SK-N-SH (cell line): ENCODE measurements around the gene BTF3L4. TPM values are rescaled to one million over a fixed set of nuclear protein-coding genes. Genes with fewer than 3 reads are reported as not detected.
A peak's percentile ranks its signal among the peaks of the same experiment; 100 is the strongest.

ENCODE experiments used
- CTCF ChIA-PET: fragments of 300-600, 350-600 bp; formaldehyde crosslinking; extraction: SDS; loops from one replicate; lab custom pipeline; 2021; lab: Yijun Ruan, JAX
- POLR2A ChIA-PET: fragments of 350-600 bp; sonication (Branson Sonifier 250); formaldehyde crosslinking; extraction: SDS; loops from one replicate; lab custom pipeline; 2020; ENCODE audit warnings: antibody characterized with exemption, inconsistent platforms; lab: Yijun Ruan, JAX
- DNase-seq: peaks from one replicate; pipeline ENCODE4 v3.0.0; 2012
- H2AFZ ChIP-seq: fragments of 200-600 bp; sonication (generic); 2 replicates; pipeline ENCODE4 v1.8.1; 2016; ENCODE audit warnings: antibody characterized with exemption, mild to moderate bottlenecking, low read depth
- H3F3A ChIP-seq: fragments of 200-600 bp; sonication (generic); replicated peaks from 2 replicates; pipeline ENCODE3; 2016; ENCODE audit warnings: antibody characterized with exemption, mild to moderate bottlenecking; ENCODE audit not compliant: insufficient read depth
- H3K27ac ChIP-seq, 2 experiments: fragments of 200-500 bp in 1 of 2; fragments of 200-600 bp in 1 of 2; sonication (Bioruptor generic) in 1 of 2; sonication (generic), shearing (Covaris generic) in 1 of 2; 2 replicates each; pipeline versions ENCODE4 v1.5.1 to v1.6.1; 2014 to 2016; ENCODE audit warnings: low read depth in 2 of 2, inconsistent platforms in 1 of 2, low read length in 1 of 2, mild to moderate bottlenecking in 1 of 2, mixed read lengths in 1 of 2
- H3K27me3 ChIP-seq: fragments of 200-600 bp; sonication (generic), shearing (Covaris generic); 2 replicates; pipeline ENCODE4 v1.6.1; 2016; ENCODE audit warnings: mixed run types; ENCODE audit not compliant: insufficient read depth
- H3K36me3 ChIP-seq, 2 experiments: fragments of 200-500 bp in 1 of 2; fragments of 200-600 bp in 1 of 2; sonication (Bioruptor generic) in 1 of 2; sonication (generic) in 1 of 2; replicated peaks in 1 of 2; 2 replicates each; pipeline versions ENCODE3 to v1.5.1; 2014 to 2016; ENCODE audit warnings: low read length in 1 of 2, mild to moderate bottlenecking in 1 of 2; ENCODE audit not compliant: insufficient read depth in 2 of 2, control insufficient read depth in 1 of 2
- H3K4me1 ChIP-seq, 2 experiments: fragments of 200-500 bp in 1 of 2; fragments of 200-600 bp in 1 of 2; sonication (Bioruptor generic) in 1 of 2; sonication (generic), shearing (Covaris generic) in 1 of 2; 2 replicates each; pipeline versions ENCODE4 v1.5.1 to v1.6.1; 2014 to 2016; ENCODE audit warnings: low read depth in 1 of 2, low read length in 1 of 2, mixed run types in 1 of 2; ENCODE audit not compliant: insufficient read depth in 2 of 2, control insufficient read depth in 1 of 2
- H3K4me2 ChIP-seq: fragments of 200-600 bp; sonication (generic), shearing (Covaris generic); 2 replicates; pipeline ENCODE4 v1.6.1; 2017; ENCODE audit warnings: mixed run types
- H3K4me3 ChIP-seq, 2 experiments: fragments of 200-500 bp in 1 of 2; fragments of 200-600 bp in 1 of 2; sonication (Bioruptor generic) in 1 of 2; sonication (generic), shearing (Covaris generic) in 1 of 2; 2 replicates each; pipeline versions ENCODE4 v1.5.1 to v1.8.1; 2014 to 2016; ENCODE audit warnings: low read depth in 2 of 2, inconsistent platforms in 1 of 2, low read length in 1 of 2, mild to moderate bottlenecking in 1 of 2, mixed read lengths in 1 of 2, moderate library complexity in 1 of 2
- H3K79me2 ChIP-seq: fragments of 200-600 bp; sonication (generic); 2 replicates; pipeline ENCODE4 v1.8.1; 2017; ENCODE audit warnings: mild to moderate bottlenecking; ENCODE audit not compliant: insufficient read depth
- H3K9ac ChIP-seq: fragments of 200-600 bp; sonication (generic); 2 replicates; pipeline ENCODE4 v1.6.1; 2017; ENCODE audit warnings: mixed run types
- H3K9me2 ChIP-seq: fragments of 200-600 bp; sonication (generic); 2 replicates; pipeline ENCODE4 v1.6.1; 2017; ENCODE audit warnings: mixed run types
- H3K9me3 ChIP-seq: fragments of 200-600 bp; sonication (generic); 2 replicates; pipeline ENCODE4 v1.6.1; 2017; ENCODE audit warnings: mixed run types, mild to moderate bottlenecking, moderate library complexity
- H4K20me1 ChIP-seq: fragments of 200-600 bp; sonication (generic); 2 replicates; pipeline ENCODE4 v1.6.1; 2017; ENCODE audit warnings: mild to moderate bottlenecking, mixed run types; ENCODE audit not compliant: insufficient read depth
- CHD2 ChIP-seq: fragments of 150-350 bp; IDR thresholded peaks from 2 replicates; pipeline ENCODE4 v1.6.1; 2018; ENCODE audit warnings: low read length; ENCODE audit not compliant: partially characterized antibody
- CTCF ChIP-seq: fragments of 200-600 bp; sonication (generic); IDR thresholded peaks from 2 replicates; pipeline ENCODE4 v1.6.1; 2017; ENCODE audit warnings: antibody characterized with exemption, mild to moderate bottlenecking, moderate library complexity
- FOSL2 ChIP-seq: IDR thresholded peaks from 2 replicates; pipeline ENCODE4 v1.4.0; 2012; ENCODE audit warnings: low read depth, mild to moderate bottlenecking, moderate library complexity, borderline replicate concordance
- FOXJ3 ChIP-seq: sonication (generic); formaldehyde crosslinking; IDR thresholded peaks from 2 replicates; pipeline ENCODE4 v1.5.1; 2020; ENCODE audit warnings: mild to moderate bottlenecking, missing genetic modification reagents
- GATA2 ChIP-seq: sonication (generic); formaldehyde crosslinking; IDR thresholded peaks from 2 replicates; pipeline ENCODE4 v1.5.0; 2020; ENCODE audit warnings: mild to moderate bottlenecking, missing genetic modification reagents
- IRF3 ChIP-seq: fragments of 150-350 bp; IDR thresholded peaks from 2 replicates; pipeline ENCODE4 v1.6.1; 2016; ENCODE audit warnings: mild to moderate bottlenecking, low read depth, low read length
- MEF2A ChIP-seq: IDR thresholded peaks from 2 replicates; pipeline ENCODE4 v1.4.0; 2012; ENCODE audit warnings: low read depth, borderline replicate concordance
- MXI1 ChIP-seq: IDR thresholded peaks from 2 replicates; pipeline ENCODE4 v1.6.1; 2012; ENCODE audit warnings: mild to moderate bottlenecking, low read depth, low read length, improper control_type of control experiment
- POLR2AphosphoS5 ChIP-seq: IDR thresholded peaks from 2 replicates; pipeline ENCODE4 v1.6.1; 2012; ENCODE audit warnings: low read depth, low read length
- RCOR1 ChIP-seq: fragments of 150-350 bp; IDR thresholded peaks from 2 replicates; pipeline ENCODE4 v1.6.1; 2017; ENCODE audit warnings: antibody characterized with exemption, low read length
- REST ChIP-seq: IDR thresholded peaks from 2 replicates; pipeline ENCODE4 v1.6.1; 2012; ENCODE audit warnings: mild to moderate bottlenecking, low read depth, low read length, moderate library complexity
- TEAD4 ChIP-seq: IDR thresholded peaks from 2 replicates; pipeline ENCODE4 v1.4.0; 2012; ENCODE audit warnings: mild to moderate bottlenecking, borderline replicate concordance; ENCODE audit not compliant: insufficient read depth
- USF2 ChIP-seq: fragments of 150-350 bp; IDR thresholded peaks from 2 replicates; pipeline ENCODE4 v1.6.1; 2017; ENCODE audit warnings: antibody characterized with exemption, low read length, low read depth, borderline replicate concordance
- WGBS: methylation state at CpG from one replicate; pipeline ENCODE4 v1.1.6; 2017; ENCODE audit warnings: low lambda C conversion rate; 5-methylcytosine and 5-hydroxymethylcytosine counted together
- polyA plus RNA-seq, 3 experiments: library from polyadenylated mRNA; depleted of rRNA; stranded (reverse); fragments of >200 nt; gene quantifications; 2 replicates each; pipeline ENCODE4 v1.2.3, GENCODE V29; 2012

Gene BTF3L4
- polyA plus RNA-seq, 1 of the 3 experiments (the other 2 are of a cell fraction): 26.1 TPM

GRCh38 chr1:52034050-52034384 is 22.1 kb upstream of the BTF3L4 start:
- peak overlapping the region; percentile 80 to 85 for H3K27ac ChIP-seq
- peak overlapping the region; percentile 98 for H3K4me2 ChIP-seq
- H2AFZ ChIP-seq: peak overlapping the region; percentile 95
- H3K79me2 ChIP-seq: peaks cover 48% of the 10 kb centered on the region
- POLR2A ChIA-PET: interaction anchor here (0.8 to 2.3 kb wide), 5 partner anchors 8 to 331 kb away, joined by 3 to 15 read pairs (median 3); partner anchors contain the start of genes BTF3L4 and TXNDC12
- no peak for DNase-seq
- no peaks in the 10 kb centered on the region for H3K9me2 ChIP-seq
- peak overlapping the region; percentile 84 to 86; a peak in 3 of 4 replicates for H3K4me3 ChIP-seq
- H3F3A ChIP-seq: peaks cover 11% of the 10 kb centered on the region
- peak overlapping the region; percentile 87 for H3K9ac ChIP-seq
- H3K9me3 ChIP-seq: no peaks in the 10 kb centered on the region
- H3K4me1 ChIP-seq: peaks cover 7 to 16% of the 10 kb centered on the region in 2 experiments; a peak in 3 of 4 replicates
- CTCF ChIA-PET: interaction anchor here (0.7 to 3.2 kb wide), 3 partner anchors 11 to 40 kb away, joined by 3 to 9 read pairs (median 3); partner anchors contain the start of gene BTF3L4
- H4K20me1 ChIP-seq: peaks cover 14% of the 10 kb centered on the region; the same call in 1 of the 2 replicates
- no peaks in the 10 kb centered on the region for H3K27me3 ChIP-seq
- TF ChIP-seq GATA2 (CRISPR knock-in tag): no peak
- TF ChIP-seq MEF2A: no peak
- no peak for TF ChIP-seq TEAD4
- TF ChIP-seq CTCF: no peak
- TF ChIP-seq POLR2AphosphoS5: no peak
- 95% methylated on average over 2 of the region's 2 CpGs for WGBS
- peaks cover 12 to 25% of the 10 kb centered on the region in 2 experiments for H3K36me3 ChIP-seq

GRCh38 chr1:52037402-52037814 is 18.7 kb upstream of the BTF3L4 start:
- peaks cover 32% of the 10 kb centered on the region for H3K79me2 ChIP-seq
- no peaks in the 10 kb centered on the region for H3K9me3 ChIP-seq
- H3F3A ChIP-seq: peaks cover 11% of the 10 kb centered on the region
- ChIA-PET CTCF (interaction anchor here (0.9 to 2.4 kb wide), 4 partner anchors 13 to 39 kb away, joined by 3 to 5 read pairs (median 3); no protein-coding TSS in a partner anchor), POLR2A (interaction anchor here (1.0 kb wide), 1 partner anchor 18 kb away, joined by 3 read pairs; the partner anchor contains the start of gene TXNDC12)
- DNase-seq: no peak
- H3K4me2 ChIP-seq: no peak overlapping the region
- H3K27ac ChIP-seq: no peak overlapping the region
- no peaks in the 10 kb centered on the region for H3K9me2 ChIP-seq
- no peak overlapping the region for H3K9ac ChIP-seq
- WGBS: 84% methylated on average over 5 of the region's 5 CpGs
- 0 out of 2 replicates have a peak, but pooled peaks cover 2% of the 10 kb centered on the region for H4K20me1 ChIP-seq
- no peak overlapping the region for H2AFZ ChIP-seq
- peaks cover 8 to 35% of the 10 kb centered on the region in 2 experiments for H3K36me3 ChIP-seq
- H3K4me1 ChIP-seq: peaks cover 0 to 7% of the 10 kb centered on the region in 2 experiments; a peak in 2 of 4 replicates
- H3K4me3 ChIP-seq: no peak overlapping the region
- TF ChIP-seq RCOR1: no peak
- H3K27me3 ChIP-seq: no peaks in the 10 kb centered on the region

- Histone ChIP-seq H4K20me1 (no peaks in the 10 kb centered on the region), H3K9me3 (no peaks in the 10 kb centered on the region), H3K4me3 (no peak overlapping the region), H3K9ac (no peak overlapping the region), H3K4me1 (peaks cover 0 to 2% of the 10 kb centered on the region in 2 experiments; a peak in 2 of 4 replicates), H3K27ac (no peak overlapping the region), H3K4me2 (no peak overlapping the region), H3F3A (peaks cover 11% of the 10 kb centered on the region), H3K79me2 (peaks cover 32% of the 10 kb centered on the region), H2AFZ (no peak overlapping the region), H3K9me2 (no peaks in the 10 kb centered on the region), H3K36me3 (peaks cover 8 to 35% of the 10 kb centered on the region in 2 experiments), H3K27me3 (no peaks in the 10 kb centered on the region)
- ChIA-PET CTCF (interaction anchor here (0.9 to 2.4 kb wide), 3 partner anchors 16 to 39 kb away, joined by 3 to 5 read pairs (median 3); no protein-coding TSS in a partner anchor), POLR2A (no interaction called here)
- no peak for DNase-seq
- 94% methylated on average over 1 of the region's 1 CpG for WGBS
- TF ChIP-seq FOSL2 (no peak), REST (no peak), USF2 (no peak), FOXJ3 (CRISPR knock-in tag) (no peak), IRF3 (no peak), CHD2 (no peak), MXI1 (no peak)
Observed at GRCh38 chr1:52037909-52038308, 18.2 kb upstream of the BTF3L4 start.
